ENCODE measurements around the gene REC8. TPM values are rescaled to one million over a fixed set of nuclear protein-coding genes. Genes with fewer than 3 reads are reported as not detected.
A peak's percentile ranks its signal among the peaks of the same experiment; 100 is the strongest.

REC8 gene
- total RNA-seq, 1 donor from 2014 or later, result 35.3 TPM

DNA sequence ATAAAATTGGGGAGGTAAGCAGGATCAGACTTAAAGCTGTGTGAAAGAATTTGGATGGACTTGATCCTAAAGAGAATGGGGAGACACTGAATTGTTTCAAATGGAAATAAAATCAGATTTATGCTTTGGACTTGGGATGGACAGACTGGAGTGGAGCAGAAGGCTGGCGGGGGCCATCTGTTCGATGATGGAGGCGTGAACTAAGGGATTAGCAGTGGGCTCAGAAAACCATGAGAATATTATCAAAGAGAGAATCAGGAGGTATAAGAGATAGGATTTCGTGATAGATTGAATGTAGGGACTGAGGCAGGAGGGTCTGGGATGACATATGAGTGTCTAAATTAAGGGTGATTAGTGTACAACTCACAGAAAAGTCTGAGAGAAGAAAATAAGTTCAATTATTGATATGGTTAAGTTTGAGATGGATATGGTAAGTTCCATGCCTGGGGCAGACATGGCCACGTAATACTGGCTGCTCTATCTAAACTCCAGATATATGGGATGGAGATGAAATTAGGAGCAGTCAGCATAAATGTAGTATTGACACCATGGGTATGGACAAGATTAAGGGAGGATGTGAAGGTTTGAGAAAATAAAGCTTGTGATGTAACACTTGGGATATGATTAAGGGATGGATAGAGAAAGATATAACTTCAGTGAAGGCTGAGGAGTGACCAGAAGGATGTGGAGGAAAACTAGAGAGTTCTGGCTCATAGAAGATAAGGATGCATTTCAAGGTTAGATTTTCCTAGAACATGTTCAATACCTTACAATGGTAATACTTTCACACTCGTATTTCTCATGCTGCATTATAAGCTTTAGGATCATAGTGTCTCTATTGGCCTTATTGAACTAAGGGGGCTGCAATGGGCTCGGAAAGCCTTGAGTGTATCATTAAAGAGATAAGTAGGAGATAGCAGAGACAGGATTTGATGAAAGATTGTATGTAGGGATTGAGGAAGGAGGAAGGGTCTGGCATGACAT is 32.6 kb downstream of the REC8 start:
- CTCF ChIA-PET, result no interaction called here
- Mint-ChIP-seq H3K4me3 (no peak overlapping the region), H3K27ac (no peak overlapping the region), H3K36me3 (ENCODE audit: low read depth) (peaks cover 70% of the 10 kb centered on the region), H3K27me3 (no peaks in the 10 kb centered on the region), H3K4me1 (peaks cover 26% of the 10 kb centered on the region), H3K9me3 (peaks cover 6% of the 10 kb centered on the region)
- DNase-seq, result no peak
- no peak for TF ChIP-seq CTCF (IDR thresholded peaks at IDR 0.05)
- POLR2A ChIA-PET, result interaction anchor here (0.7 to 1.4 kb wide), 5 partner anchors 8 to 119 kb away, joined by 3 to 5 read pairs (median 4); partner anchors contain the start of genes CHMP4A, MDP1 and PSME1
- intact Hi-C loops (cut with micrococcal nuclease), result no loop called here
- no peak for ATAC-seq (ENCODE audit: low read depth)

DNA sequence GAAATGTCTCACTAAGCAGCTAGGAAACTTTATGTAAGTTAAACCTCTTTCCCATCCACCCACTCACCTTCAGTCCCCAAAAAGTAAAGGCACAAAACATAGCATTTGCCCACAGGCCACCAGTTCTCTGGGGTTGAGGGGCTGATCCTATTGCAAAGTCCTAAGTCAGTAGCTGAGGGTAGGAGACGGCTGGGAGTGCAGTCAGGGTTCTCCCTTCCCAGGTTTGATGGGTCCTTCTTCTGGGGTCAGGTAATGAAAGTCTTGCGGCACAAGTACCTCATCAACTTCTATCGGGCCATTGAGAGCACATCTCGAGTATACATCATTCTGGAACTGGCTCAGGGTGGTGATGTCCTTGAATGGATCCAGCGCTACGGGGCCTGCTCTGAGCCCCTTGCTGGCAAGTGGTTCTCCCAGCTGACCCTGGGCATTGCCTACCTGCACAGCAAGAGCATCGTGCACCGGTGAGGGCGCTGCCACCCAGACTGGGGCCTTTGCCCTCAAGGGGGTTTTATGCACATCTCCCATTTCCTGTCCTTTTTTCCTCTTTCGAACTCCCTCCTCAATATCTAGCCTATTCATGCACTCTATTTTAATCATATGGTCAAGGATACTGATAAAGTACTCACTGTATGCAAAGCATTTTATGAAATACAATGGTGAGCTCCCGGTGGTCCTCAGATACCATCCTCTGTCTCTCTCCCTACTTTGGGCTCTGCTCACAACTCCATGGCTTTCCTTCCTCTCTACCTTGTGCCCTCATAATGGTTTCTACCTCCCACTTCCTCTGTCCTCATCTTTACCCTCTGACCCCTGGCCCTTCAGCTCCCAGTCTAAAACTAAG is 34.6 kb downstream of the REC8 start:
- no peak for ATAC-seq (ENCODE audit: low read depth)
- TF ChIP-seq CTCF (IDR thresholded peaks at IDR 0.05), result no peak
- POLR2A ChIA-PET, result interaction anchor here (0.6 to 1.6 kb wide), 6 partner anchors 10 to 1395 kb away, joined by 3 to 9 read pairs (median 3); partner anchors contain the start of genes MDP1 and TM9SF1
- DNase-seq, result no peak
- intact Hi-C loops (cut with micrococcal nuclease), result no loop called here
- Mint-ChIP-seq H3K27ac (peak overlapping the region; percentile 57), H3K36me3 (ENCODE audit: low read depth) (peaks cover 83% of the 10 kb centered on the region), H3K4me3 (no peak overlapping the region), H3K4me1 (peaks cover 31% of the 10 kb centered on the region), H3K27me3 (no peaks in the 10 kb centered on the region), H3K9me3 (peaks cover 6% of the 10 kb centered on the region)
- CTCF ChIA-PET, result no interaction called here

- ChIA-PET CTCF (no interaction called here), POLR2A (interaction anchor here (0.6 to 1.6 kb wide), 4 partner anchors 9 to 73 kb away, joined by 3 to 9 read pairs (median 4); partner anchors contain the start of genes MDP1 and TM9SF1)
- ATAC-seq (ENCODE audit: low read depth), result peak; percentile 52
- TF ChIP-seq CTCF (IDR thresholded peaks at IDR 0.05), result no peak
- Mint-ChIP-seq H3K4me1 (peaks cover 37% of the 10 kb centered on the region), H3K36me3 (ENCODE audit: low read depth) (peaks cover 81% of the 10 kb centered on the region), H3K4me3 (no peak overlapping the region), H3K27me3 (no peaks in the 10 kb centered on the region), H3K27ac (peak overlapping the region; percentile 57), H3K9me3 (peaks cover 6% of the 10 kb centered on the region)
- intact Hi-C loops (cut with micrococcal nuclease), result no loop called here
- no peak for DNase-seq
Measured at GRCh38 chr14:24207104-24207551, 35.2 kb downstream of the REC8 start.

- peak overlapping the region; percentile 57 for H3K27ac Mint-ChIP-seq
- ChIA-PET POLR2A (interaction anchor here (0.9 to 1.6 kb wide), 3 partner anchors 8 to 72 kb away, joined by 3 to 9 read pairs (median 5); partner anchors contain the start of gene MDP1), CTCF (no interaction called here)
- H3K9me3 Mint-ChIP-seq, result peaks cover 4% of the 10 kb centered on the region
- H3K36me3 Mint-ChIP-seq (ENCODE audit: low read depth), result peaks cover 76% of the 10 kb centered on the region
- intact Hi-C loops (cut with micrococcal nuclease), result no loop called here
- H3K4me1 Mint-ChIP-seq, result peaks cover 41% of the 10 kb centered on the region
- DNase-seq (no peak), ATAC-seq (ENCODE audit: low read depth) (no peak)
- H3K27me3 Mint-ChIP-seq, result no peaks in the 10 kb centered on the region
- TF ChIP-seq CTCF (IDR thresholded peaks at IDR 0.05), result no peak
- no peak overlapping the region for H3K4me3 Mint-ChIP-seq
Measured at GRCh38 chr14:24207625-24208024, 35.7 kb downstream of the REC8 start.

All from activated B cell treated with CpG ODN at 0.5 μM for 24 hours (primary cell).